Lung (tissue), 12 donors: ENCODE measurements around the gene CHMP6. TPM values are rescaled to one million over a fixed set of nuclear protein-coding genes. Genes with fewer than 3 reads are reported as not detected.

Experiments
- ATAC-seq: fragments of 200-7000 bp; cut with Tn5 transposase; one replicate; pipeline ENCODE4 v1.9.1; 2020; ENCODE audit warnings: moderate number of reproducible peaks; ENCODE audit not compliant: insufficient read depth, low FRiP score
- DNase-seq, 3 donors: peaks; one replicate each; pipeline ENCODE4 v3.0.0-alpha.2; 2013 to 2017
- H3K27ac ChIP-seq, 2 donors: one replicate each; pipeline ENCODE4 v1.5.1; 2013; ENCODE audit warnings: mild to moderate bottlenecking in 2 of 2, moderate library complexity in 2 of 2, control low read depth in 1 of 2, inconsistent platforms in 1 of 2, low read depth in 1 of 2, low read length in 1 of 2
- H3K27me3 ChIP-seq, 3 donors: one replicate each; pipeline ENCODE4 v1.5.1; 2013; ENCODE audit warnings: low read length in 2 of 3; ENCODE audit not compliant: control insufficient read depth in 3 of 3, insufficient read depth in 3 of 3
- H3K36me3 ChIP-seq, 4 donors: one replicate each; pipeline ENCODE4 v1.5.1; 2013; ENCODE audit warnings: low read length in 4 of 4, mild to moderate bottlenecking in 1 of 4, moderate library complexity in 1 of 4; ENCODE audit not compliant: control insufficient read depth in 4 of 4, insufficient read depth in 4 of 4
- H3K4me1 ChIP-seq, 5 donors: one replicate each; pipeline ENCODE4 v1.5.1; 2013; ENCODE audit warnings: low read length in 5 of 5, mild to moderate bottlenecking in 2 of 5, moderate library complexity in 1 of 5; ENCODE audit not compliant: control insufficient read depth in 5 of 5, insufficient read depth in 5 of 5
- H3K4me3 ChIP-seq: one replicate; pipeline ENCODE4 v1.5.1; 2013; ENCODE audit warnings: mild to moderate bottlenecking, control low read depth, moderate library complexity
- H3K9ac ChIP-seq, 2 donors: one replicate each; pipeline ENCODE4 v1.5.1; 2013; ENCODE audit warnings: low read length in 2 of 2, control low read depth in 1 of 2; ENCODE audit not compliant: insufficient read depth in 1 of 2
- H3K9me3 ChIP-seq, 4 donors: one replicate each; pipeline ENCODE4 v1.5.1; 2013; ENCODE audit warnings: low read length in 3 of 4, mild to moderate bottlenecking in 1 of 4, moderate library complexity in 1 of 4; ENCODE audit not compliant: control insufficient read depth in 4 of 4, insufficient read depth in 3 of 4
- CTCF ChIP-seq: IDR thresholded peaks from 2 replicates; pipeline ENCODE4 v1.5.1; 2012; ENCODE audit warnings: mild to moderate bottlenecking; ENCODE audit errors: control extremely low read depth, extremely low read depth
- WGBS, 2 donors: extraction: QIAGEN DNeasy Blood & Tissue Kit; methylation state at CpG; one replicate each; pipeline ENCODE4 v1.1.7; 2013; 5-methylcytosine and 5-hydroxymethylcytosine counted together
- polyA plus RNA-seq, 2 donors: library from polyadenylated mRNA; stranded (reverse); fragments of 200-250 nt; gene quantifications; one replicate each; pipeline ENCODE4 v1.2.1, GENCODE V29; 2013
- total RNA-seq, 2 donors: library from RNA; depleted of rRNA in 1 of 2; stranded (reverse); fragments of >200 nt in 1 of 2; gene quantifications; one replicate each; pipeline ENCODE4 v1.2.1, GENCODE V29; 2014 to 2021
- donor health status: control.
- donor health status: control.
- donor health status: Bipolar disorder and iron deficiency.
- donor health status: healthy.
- donor health status: DM: yes; HTN: yes; CAD: no.

CHMP6 gene
- total and polyA plus RNA-seq, 4 donors: 18.2 to 36.3 (median 32.2) TPM

GRCh38 chr17:80983545-80983944 lies 8.1 kb upstream of the CHMP6 start:
- 86 to 89% methylated on average over 17 of the region's 17 CpGs for WGBS, 2 donors
- Histone ChIP-seq H3K27ac (no peak overlapping the region), H3K4me3 (no peak overlapping the region), H3K4me1 (peaks cover 0 to 5% (median 0%) of the 10 kb centered on the region in 5 donors), H3K36me3 (no peaks in the 10 kb centered on the region), H3K9ac (no peak overlapping the region), H3K27me3 (peaks cover 0 to 5% (median 4%) of the 10 kb centered on the region in 3 donors), H3K9me3 (no peaks in the 10 kb centered on the region)
- ATAC-seq: no peak
- DNase-seq: no peak
- TF ChIP-seq CTCF: no peak

DNA sequence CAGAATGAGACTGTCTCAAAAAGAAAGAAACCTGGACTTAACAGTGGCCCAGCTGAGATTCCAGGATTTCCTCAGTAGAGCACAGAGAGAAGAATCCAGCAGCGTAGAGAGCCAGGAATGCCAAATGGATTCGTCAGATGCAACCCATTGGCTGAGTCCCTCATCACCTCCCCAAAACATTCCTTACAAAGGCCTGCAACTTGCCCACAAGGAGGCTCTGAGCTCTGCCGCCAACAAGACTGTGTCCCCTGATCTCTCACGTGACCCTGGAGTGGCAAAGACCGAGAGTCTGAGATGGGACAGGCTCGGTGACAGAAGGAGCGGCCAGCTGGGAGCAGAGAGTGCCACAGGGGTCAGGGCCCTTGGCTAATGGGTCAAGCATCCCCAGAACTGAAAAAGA lies 6.9 kb upstream of the CHMP6 start:
- ATAC-seq (no peak), DNase-seq (peak; percentile 53 to 60 (median 58))
- whole genome bisulfite sequencing, 2 donors: 62 to 75% methylated on average over 7 of the region's 7 CpGs
- Histone ChIP-seq H3K4me1 (peaks cover 0 to 8% (median 0%) of the 10 kb centered on the region in 5 donors), H3K27me3 (peaks cover 0 to 5% (median 4%) of the 10 kb centered on the region in 3 donors), H3K9ac (no peak overlapping the region), H3K27ac (no peak overlapping the region), H3K4me3 (no peak overlapping the region), H3K9me3 (no peaks in the 10 kb centered on the region), H3K36me3 (no peaks in the 10 kb centered on the region)
- no peak for TF ChIP-seq CTCF

GRCh38 chr17:80986046-80986445 lies 5.6 kb upstream of the CHMP6 start:
- peaks cover 0 to 3% (median 0%) of the 10 kb centered on the region in 5 donors for H3K4me1 ChIP-seq
- H3K9ac ChIP-seq: no peak overlapping the region
- TF ChIP-seq CTCF: no peak
- H3K27ac ChIP-seq: no peak overlapping the region
- ATAC-seq: no peak
- 88 to 95% methylated on average over 7 of the region's 7 CpGs for WGBS, 2 donors
- H3K4me3 ChIP-seq: no peak overlapping the region
- no peaks in the 10 kb centered on the region for H3K9me3 ChIP-seq
- DNase-seq: no peak
- H3K36me3 ChIP-seq: no peaks in the 10 kb centered on the region
- peaks cover 0 to 4% (median 0%) of the 10 kb centered on the region in 3 donors for H3K27me3 ChIP-seq
